CD4-positive, alpha-beta memory T cell (primary cell): ENCODE measurements around the gene BCAM. TPM values are rescaled to one million over a fixed set of nuclear protein-coding genes. Genes with fewer than 3 reads are reported as not detected.

Experiments
- CTCF ChIA-PET: fragments of 350-600 bp; sonication (Branson Sonifier 250); formaldehyde crosslinking; loops from one replicate; lab custom pipeline; 2021; ENCODE audit warnings: inconsistent platforms; ENCODE audit not compliant: partially characterized antibody; lab: Charles Lee
- POLR2A ChIA-PET: fragments of 350-600 bp; sonication (Branson Sonifier 250); formaldehyde crosslinking; loops from one replicate; lab custom pipeline; 2021; ENCODE audit not compliant: partially characterized antibody; lab: Charles Lee
- DNase-seq, 5 donors: peaks; one replicate each; pipeline versions ENCODE4 v3.0.0 to v3.0.0-alpha.2; 2020 to 2022; ENCODE audit warnings: mixed read lengths in 1 of 5
- H3K27ac ChIP-seq: one replicate; pipeline ENCODE4 v1.7.0; 2013; ENCODE audit warnings: low read depth, low read length
- H3K27me3 ChIP-seq: 2 replicates; pipeline ENCODE4 v1.7.0; 2013; ENCODE audit warnings: mild to moderate bottlenecking, low read length, moderate library complexity; ENCODE audit not compliant: insufficient read depth
- H3K36me3 ChIP-seq: 2 replicates; pipeline ENCODE4 v1.7.0; 2013; ENCODE audit warnings: mild to moderate bottlenecking, low read length, moderate library complexity; ENCODE audit not compliant: insufficient read depth
- H3K4me1 ChIP-seq: 2 replicates; pipeline ENCODE4 v1.7.0; 2013; ENCODE audit warnings: mild to moderate bottlenecking, low read length, moderate library complexity; ENCODE audit not compliant: insufficient read depth
- H3K4me3 ChIP-seq, 2 donors: one replicate each; pipeline ENCODE4 v1.7.0; 2013; ENCODE audit warnings: low read length in 2 of 2, mild to moderate bottlenecking in 1 of 2
- H3K9me3 ChIP-seq, 2 donors: one replicate each; pipeline ENCODE4 v1.7.0; 2013; ENCODE audit warnings: low read length in 2 of 2, control low read depth in 1 of 2; ENCODE audit not compliant: control insufficient read depth in 1 of 2
- H3K27ac Mint-ChIP-seq, 7 donors: one replicate each; pipeline ENCODE4 v1.8.0; 2020 to 2021; ENCODE audit warnings: mixed read lengths in 7 of 7, mild to moderate bottlenecking in 6 of 7, inconsistent platforms in 3 of 7, moderate library complexity in 3 of 7
- H3K27me3 Mint-ChIP-seq, 2 donors: one replicate each; pipeline ENCODE4 v1.8.0; 2020 to 2021; ENCODE audit warnings: mixed read lengths in 2 of 2
- H3K36me3 Mint-ChIP-seq, 2 donors: one replicate each; pipeline ENCODE4 v1.8.0; 2020 to 2021; ENCODE audit warnings: mixed read lengths in 2 of 2, inconsistent platforms in 1 of 2, mild to moderate bottlenecking in 1 of 2
- H3K4me1 Mint-ChIP-seq, 4 donors: one replicate each; pipeline ENCODE4 v1.8.0; 2020 to 2021; ENCODE audit warnings: mixed read lengths in 4 of 4, mild to moderate bottlenecking in 1 of 4
- H3K4me3 Mint-ChIP-seq, 8 donors: one replicate each; pipeline ENCODE4 v1.8.0; 2020 to 2021; ENCODE audit warnings: mixed read lengths in 8 of 8, mild to moderate bottlenecking in 7 of 8, moderate library complexity in 6 of 8, inconsistent platforms in 3 of 8
- H3K9me3 Mint-ChIP-seq, 8 donors: one replicate each; pipeline ENCODE4 v1.8.0; 2020 to 2021; ENCODE audit warnings: mixed read lengths in 8 of 8, mild to moderate bottlenecking in 5 of 8, inconsistent platforms in 3 of 8, moderate library complexity in 1 of 8
- intact Hi-C: fragments of 100-400 bp; cut with micrococcal nuclease; formaldehyde crosslinking; loops from one replicate; pipeline ENCODE4 v1.15.1; 2023
- polyA plus RNA-seq, 2 donors: library from polyadenylated mRNA; unstranded; fragments of 300-500 nt; fragmentation: Illumina TruSeq; gene quantifications; one replicate each; pipeline ENCODE4 v1.2.3, GENCODE V29; 2021
- total RNA-seq, 2 experiments: library from RNA; stranded (reverse); gene quantifications; one replicate each; pipeline ENCODE4 v1.2.3, GENCODE V29; 2021

Gene BCAM
- total and polyA plus RNA-seq, 4 experiments from 2014 or later: not detected

DNA sequence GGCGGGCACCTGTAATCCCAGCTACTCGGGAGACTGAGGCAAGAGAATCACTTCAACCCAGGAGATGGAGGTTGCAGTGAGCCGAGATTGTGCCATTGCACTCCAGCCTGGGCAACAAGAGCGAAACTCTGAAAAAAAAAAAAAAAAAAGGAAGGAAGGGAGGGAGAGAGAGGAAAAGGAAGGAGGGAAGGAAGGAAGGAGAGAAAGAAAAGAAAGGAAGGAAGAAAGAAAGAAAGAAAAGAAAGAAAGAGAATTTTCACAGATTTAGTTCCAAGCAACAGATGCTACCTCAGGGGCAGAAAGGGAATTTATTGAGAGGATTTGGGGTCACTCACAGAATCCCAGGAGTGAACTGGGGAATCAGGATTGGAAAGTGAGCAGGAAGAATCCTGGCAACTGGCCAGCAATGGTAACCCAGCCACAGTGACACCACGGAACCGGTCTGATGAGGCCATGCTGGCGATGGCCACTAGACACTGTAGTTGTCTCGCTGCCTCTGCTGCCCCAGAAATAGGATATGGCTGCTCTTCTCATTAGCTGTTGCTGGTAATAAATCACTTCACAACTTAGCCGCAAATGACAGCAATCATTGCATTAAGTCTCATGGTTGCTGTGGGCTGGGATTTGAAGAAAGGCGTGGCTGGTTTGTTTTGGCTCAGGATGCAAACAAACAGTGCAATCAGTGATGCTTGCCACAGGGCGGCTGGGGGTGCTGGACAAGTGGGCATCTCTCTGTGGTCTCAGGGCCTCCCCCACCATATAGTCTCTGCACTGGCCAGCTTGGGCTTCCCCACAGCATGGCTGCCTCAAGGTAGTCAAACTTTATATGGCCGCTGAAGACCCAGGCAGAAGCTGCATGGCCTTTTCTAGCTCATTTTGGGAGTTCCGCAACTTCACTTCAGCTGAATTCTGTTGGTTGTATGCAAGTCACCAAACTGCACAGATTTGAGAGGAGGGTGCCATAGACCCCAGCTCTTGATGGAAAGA is 5.2 kb upstream of the BCAM start:
- no peak for DNase-seq
- no peak overlapping the region for H3K27ac ChIP-seq
- no peaks in the 10 kb centered on the region for H3K9me3 ChIP-seq
- peaks cover 0 to 4% (median 0%) of the 10 kb centered on the region in 8 donors for H3K9me3 Mint-ChIP-seq
- no peak overlapping the region for H3K4me3 ChIP-seq
- no peak overlapping the region for H3K4me3 Mint-ChIP-seq
- H3K36me3 ChIP-seq: no peaks in the 10 kb centered on the region
- peak overlapping the region in 3 of 7 donors; percentile 17 to 81 (median 24) for H3K27ac Mint-ChIP-seq
- H3K4me1 ChIP-seq: no peaks in the 10 kb centered on the region
- intact Hi-C loops: no loop called here
- ChIA-PET POLR2A (no interaction called here), CTCF (interaction anchor here (0.6 to 1.9 kb wide), 4 partner anchors 8 to 100 kb away, joined by 3 to 5 read pairs (median 4); no protein-coding TSS in a partner anchor)
- peaks cover 2 to 3% of the 10 kb centered on the region in 2 donors for H3K27me3 Mint-ChIP-seq
- peaks cover 3 to 6% (median 4%) of the 10 kb centered on the region in 4 donors for H3K4me1 Mint-ChIP-seq
- no peaks in the 10 kb centered on the region for H3K36me3 Mint-ChIP-seq
- H3K27me3 ChIP-seq: no peaks in the 10 kb centered on the region

GRCh38 chr19:44806291-44806690 is 2.6 kb upstream of the BCAM start:
- Histone ChIP-seq H3K4me1 (no peaks in the 10 kb centered on the region), H3K27me3 (no peaks in the 10 kb centered on the region), H3K9me3 (no peaks in the 10 kb centered on the region), H3K36me3 (no peaks in the 10 kb centered on the region), H3K27ac (no peak overlapping the region), H3K4me3 (no peak overlapping the region)
- Mint-ChIP-seq H3K36me3 (no peaks in the 10 kb centered on the region), H3K27ac (no peak overlapping the region), H3K27me3 (peaks cover 5 to 11% of the 10 kb centered on the region in 2 donors), H3K9me3 (peaks cover 0 to 4% (median 0%) of the 10 kb centered on the region in 8 donors), H3K4me3 (no peak overlapping the region), H3K4me1 (peaks cover 1 to 6% (median 3%) of the 10 kb centered on the region in 4 donors)
- intact Hi-C loops: no loop called here
- DNase-seq: no peak
- POLR2A ChIA-PET: no interaction called here
- CTCF ChIA-PET: interaction anchor here (1.6 to 2.1 kb wide), 2 partner anchors 22 to 84 kb away, joined by 6 to 7 read pairs; no protein-coding TSS in a partner anchor

- Mint-ChIP-seq H3K9me3 (peaks cover 0 to 4% (median 0%) of the 10 kb centered on the region in 8 donors), H3K4me3 (no peak overlapping the region), H3K27ac (no peak overlapping the region), H3K36me3 (no peaks in the 10 kb centered on the region), H3K27me3 (peaks cover 6 to 14% of the 10 kb centered on the region in 2 donors), H3K4me1 (peaks cover 1 to 6% (median 3%) of the 10 kb centered on the region in 4 donors)
- intact Hi-C loops: no loop called here
- H3K4me1 ChIP-seq: no peaks in the 10 kb centered on the region
- ChIA-PET POLR2A (no interaction called here), CTCF (interaction anchor here (1.6 to 2.1 kb wide), 2 partner anchors 23 to 85 kb away, joined by 6 to 7 read pairs; no protein-coding TSS in a partner anchor)
- H3K4me3 ChIP-seq: no peak overlapping the region
- no peaks in the 10 kb centered on the region for H3K36me3 ChIP-seq
- no peak overlapping the region for H3K27ac ChIP-seq
- DNase-seq: no peak
- no peaks in the 10 kb centered on the region for H3K9me3 ChIP-seq
- H3K27me3 ChIP-seq: no peaks in the 10 kb centered on the region
Measured at GRCh38 chr19:44807162-44807561, 1.7 kb upstream of the BCAM start.

DNA sequence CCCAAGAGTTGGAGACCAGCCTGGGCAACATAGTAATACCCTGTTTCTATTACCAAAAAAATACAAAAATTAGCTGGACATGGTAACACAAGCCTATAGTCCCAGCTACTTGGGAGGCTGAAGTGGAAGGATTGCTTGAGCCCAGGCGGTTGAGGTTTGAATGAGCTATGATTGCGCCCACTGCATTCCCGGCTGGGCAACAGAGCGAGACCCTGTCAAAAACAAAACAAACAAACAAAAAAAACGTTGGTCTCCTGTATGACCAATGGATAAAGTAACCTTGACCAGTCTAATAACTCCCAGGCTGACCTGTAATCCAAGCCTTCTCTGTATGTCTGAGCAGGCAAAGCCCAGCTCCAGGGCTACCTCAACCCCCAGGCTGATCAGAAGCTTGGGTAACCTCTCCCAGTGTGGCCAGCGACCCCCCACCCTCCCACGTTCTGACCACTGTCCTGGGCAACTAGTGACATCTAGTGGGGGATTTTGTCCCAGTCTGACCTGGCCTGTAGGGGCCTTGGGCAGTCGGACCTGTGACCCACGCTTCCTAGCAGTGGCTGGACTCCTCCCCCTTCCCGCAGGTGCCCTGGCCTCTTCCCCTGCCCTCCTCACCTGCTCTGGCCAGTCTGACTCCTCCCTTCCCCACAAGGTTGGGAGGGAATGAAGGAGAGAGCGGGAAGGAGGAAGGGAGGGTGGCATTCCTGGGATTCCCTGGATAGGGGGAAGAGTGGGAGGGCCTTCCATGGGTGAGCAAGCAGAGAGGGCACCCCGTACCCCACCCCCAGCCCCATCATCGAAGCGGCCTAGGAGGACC is 1.0 kb upstream of the BCAM start:
- Histone ChIP-seq H3K4me3 (no peak overlapping the region), H3K27me3 (no peaks in the 10 kb centered on the region), H3K36me3 (no peaks in the 10 kb centered on the region), H3K9me3 (no peaks in the 10 kb centered on the region), H3K4me1 (no peaks in the 10 kb centered on the region), H3K27ac (no peak overlapping the region)
- CTCF ChIA-PET: interaction anchor here (1.6 to 2.1 kb wide), 2 partner anchors 24 to 85 kb away, joined by 6 to 7 read pairs; no protein-coding TSS in a partner anchor
- POLR2A ChIA-PET: no interaction called here
- H3K36me3 Mint-ChIP-seq: no peaks in the 10 kb centered on the region
- no peak overlapping the region for H3K27ac Mint-ChIP-seq
- peak overlapping the region in 2 of 8 donors; percentile 20 to 39 for H3K4me3 Mint-ChIP-seq
- peaks cover 1 to 6% (median 3%) of the 10 kb centered on the region in 4 donors for H3K4me1 Mint-ChIP-seq
- H3K9me3 Mint-ChIP-seq: peaks cover 0 to 4% (median 0%) of the 10 kb centered on the region in 8 donors
- no peak for DNase-seq
- intact Hi-C loops: no loop called here
- peaks cover 4 to 14% of the 10 kb centered on the region in 2 donors for H3K27me3 Mint-ChIP-seq

GRCh38 chr19:44809577-44810233 is 802 bp downstream of the BCAM start:
- Histone ChIP-seq H3K27me3 (no peaks in the 10 kb centered on the region), H3K36me3 (no peaks in the 10 kb centered on the region), H3K4me1 (no peaks in the 10 kb centered on the region), H3K9me3 (no peaks in the 10 kb centered on the region), H3K4me3 (no peak overlapping the region), H3K27ac (no peak overlapping the region)
- H3K27ac Mint-ChIP-seq: peak overlapping the region in 1 of 7 donors; percentile 8
- POLR2A ChIA-PET: no interaction called here
- H3K27me3 Mint-ChIP-seq: peaks cover 6 to 14% of the 10 kb centered on the region in 2 donors
- H3K9me3 Mint-ChIP-seq: no peaks in the 10 kb centered on the region
- H3K4me3 Mint-ChIP-seq: no peak overlapping the region
- CTCF ChIA-PET: no interaction called here
- intact Hi-C loops: no loop called here
- no peak for DNase-seq
- peaks cover 1 to 6% (median 3%) of the 10 kb centered on the region in 4 donors for H3K4me1 Mint-ChIP-seq
- H3K36me3 Mint-ChIP-seq: no peaks in the 10 kb centered on the region

DNA sequence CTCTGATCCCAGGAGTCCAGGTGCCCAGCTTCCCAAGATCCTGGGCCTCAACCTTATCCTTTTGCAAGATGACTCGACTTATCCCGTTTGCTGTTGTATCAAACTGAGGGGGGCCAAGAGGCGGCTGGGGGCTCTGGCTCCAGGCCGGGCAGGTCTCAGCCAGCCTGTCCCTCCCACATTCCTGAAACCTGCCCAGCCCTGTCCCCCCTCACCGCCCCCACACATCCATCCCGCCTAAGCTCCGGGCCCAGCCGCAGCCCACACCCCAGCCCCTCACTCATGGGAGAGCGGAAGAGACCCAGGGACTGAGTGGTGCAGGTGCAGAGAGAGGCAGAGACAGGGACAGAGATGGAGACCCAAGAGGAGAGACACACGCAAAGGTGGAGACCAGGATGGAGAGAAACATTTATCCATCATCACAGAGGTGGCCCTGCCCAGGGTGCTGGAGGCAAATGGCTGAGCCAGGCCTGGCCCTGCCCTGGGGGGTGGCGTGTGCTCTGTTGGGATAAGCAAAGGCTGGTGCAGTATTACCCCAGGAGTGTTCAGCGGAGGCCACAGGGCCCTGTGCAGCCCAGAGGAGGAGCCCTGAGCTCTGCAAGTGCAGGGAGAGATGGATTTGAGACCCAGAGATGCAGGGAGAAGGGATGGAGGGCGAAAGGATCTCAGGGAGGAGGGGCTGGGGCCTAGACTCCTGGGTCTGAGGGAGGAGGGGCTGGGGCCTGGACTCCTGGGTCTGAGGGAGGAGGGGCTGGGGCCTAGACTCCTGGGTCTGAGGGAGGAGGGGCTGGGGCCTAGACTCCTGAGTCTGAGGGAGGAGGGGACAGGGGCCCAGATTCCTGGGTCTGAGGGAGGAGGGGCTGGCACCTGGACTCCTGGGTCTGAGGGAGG is 1.6 kb downstream of the BCAM start:
- intact Hi-C loops: no loop called here
- Mint-ChIP-seq H3K27ac (peak overlapping the region in 1 of 7 donors; percentile 8), H3K9me3 (no peaks in the 10 kb centered on the region), H3K27me3 (peaks cover 6 to 14% of the 10 kb centered on the region in 2 donors), H3K36me3 (no peaks in the 10 kb centered on the region), H3K4me1 (peaks cover 1 to 6% (median 3%) of the 10 kb centered on the region in 4 donors), H3K4me3 (no peak overlapping the region)
- CTCF ChIA-PET: no interaction called here
- H3K27ac ChIP-seq: no peak overlapping the region
- H3K36me3 ChIP-seq: no peaks in the 10 kb centered on the region
- no peaks in the 10 kb centered on the region for H3K9me3 ChIP-seq
- POLR2A ChIA-PET: no interaction called here
- DNase-seq: no peak
- H3K4me1 ChIP-seq: no peaks in the 10 kb centered on the region
- no peak overlapping the region for H3K4me3 ChIP-seq
- H3K27me3 ChIP-seq: no peaks in the 10 kb centered on the region
